HG03095 (cell line): ENCODE results near the gene DRAXIN.

ENCODE experiments used
- ATAC-seq: cut with Tn5 transposase; IDR thresholded peaks from one replicate; pipeline ENCODE4 v1.9.1; 2021; ENCODE audit warnings: moderate library complexity; ENCODE audit not compliant: unreplicated experiment

The DRAXIN gene

DNA sequence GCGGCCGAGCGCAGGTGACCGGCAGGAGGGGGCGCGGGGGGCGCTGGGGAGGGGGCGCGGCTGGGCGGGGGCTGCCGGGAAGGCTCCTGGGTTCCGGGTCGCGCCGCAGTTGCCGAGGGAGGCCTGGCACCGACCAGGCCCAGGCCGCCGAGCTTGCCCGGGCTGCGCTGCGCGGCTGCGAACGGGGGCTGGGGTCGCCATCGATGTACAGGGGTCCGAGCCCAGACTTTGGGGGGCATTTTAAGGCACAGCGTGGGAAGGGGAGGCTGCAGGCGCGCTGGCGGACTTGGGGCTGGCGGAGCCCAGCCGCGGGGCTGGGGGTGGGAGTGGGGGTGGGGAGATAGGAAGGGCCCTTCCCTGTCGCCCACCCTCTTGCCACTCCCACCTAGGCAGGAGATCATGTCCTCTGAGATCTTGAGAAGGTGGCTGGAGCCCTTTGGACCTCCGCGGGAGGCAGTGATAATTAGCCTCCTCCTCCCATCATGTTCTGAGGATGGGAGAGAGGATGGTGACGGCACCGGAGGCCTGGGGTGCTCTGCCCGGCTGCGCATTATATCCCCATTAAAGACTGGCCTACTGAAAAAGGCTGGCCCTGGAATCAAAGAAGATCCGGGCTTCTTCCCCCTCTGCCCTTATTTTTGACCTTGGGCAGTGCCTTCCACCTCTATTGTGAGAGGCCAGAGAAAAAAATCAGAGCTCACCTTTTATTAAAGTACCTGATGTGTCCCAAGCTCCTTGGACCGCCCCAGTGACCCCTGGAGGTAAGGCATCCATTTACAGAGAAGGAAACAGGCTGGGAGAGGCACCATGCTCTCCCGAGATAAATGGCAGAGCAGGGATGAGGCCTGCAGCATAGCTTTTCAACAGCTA is 36.3 kb upstream of the DRAXIN start:
- ATAC-seq, result no peak

DNA sequence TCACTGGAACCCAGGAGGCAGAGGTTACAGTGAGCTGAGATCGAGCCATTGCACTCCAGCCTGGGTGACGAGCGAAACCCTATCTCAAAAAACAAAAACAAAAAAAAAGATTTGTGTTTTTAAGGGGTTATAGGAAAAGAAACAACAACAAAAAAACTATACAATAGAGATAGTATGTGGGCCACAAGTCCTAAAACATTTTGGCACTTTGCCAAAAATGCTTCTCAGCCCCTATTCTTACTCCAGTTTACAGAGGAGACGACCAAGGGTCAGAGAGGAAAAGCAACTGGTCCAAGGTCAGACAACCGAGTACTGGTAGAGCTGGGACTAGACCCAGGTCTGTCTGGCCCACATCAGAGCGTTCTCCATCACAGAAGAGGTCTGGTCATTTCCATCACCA is 33.9 kb upstream of the DRAXIN start:
- ATAC-seq, result no peak

DNA sequence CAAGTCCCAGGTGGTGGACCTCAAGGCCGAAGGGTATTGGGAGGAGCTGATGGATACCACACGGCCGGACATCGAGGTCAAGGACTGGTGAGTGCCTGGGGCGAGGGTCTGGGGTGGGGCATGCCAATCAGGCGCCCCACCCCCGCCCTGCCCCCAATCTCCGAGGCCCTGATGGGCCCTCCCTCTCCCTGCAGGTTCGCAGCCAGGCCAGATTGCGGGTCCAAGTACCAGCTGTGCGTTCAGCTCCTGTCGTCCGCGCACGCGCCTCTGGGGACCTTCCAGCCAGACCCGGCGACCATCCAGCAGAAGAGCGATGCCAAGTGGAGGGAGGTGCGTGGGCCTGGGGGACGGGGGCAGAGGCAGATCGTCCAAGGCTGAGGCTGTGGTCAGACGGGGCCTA is 33.0 kb upstream of the DRAXIN start:
- ATAC-seq, result no peak

DNA sequence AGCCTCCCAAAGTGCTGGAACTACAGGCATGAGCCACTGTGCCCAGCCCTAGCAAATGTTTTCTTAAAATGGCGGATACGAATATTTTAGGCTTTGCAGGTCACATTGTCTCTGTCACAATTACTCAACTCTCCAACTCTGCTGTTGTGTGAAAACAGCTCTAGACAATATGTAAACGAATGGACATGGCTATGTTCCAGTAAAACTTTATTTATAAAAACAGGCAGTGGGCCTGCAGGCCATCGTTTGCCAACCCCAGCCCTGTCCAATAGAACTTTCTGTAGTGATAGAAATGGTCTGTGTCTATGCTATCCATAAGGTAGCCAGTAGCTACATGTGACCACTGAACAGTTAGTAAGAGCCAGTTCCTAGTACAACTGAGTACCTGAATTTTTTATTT is 31.8 kb upstream of the DRAXIN start:
- no peak for ATAC-seq

DNA sequence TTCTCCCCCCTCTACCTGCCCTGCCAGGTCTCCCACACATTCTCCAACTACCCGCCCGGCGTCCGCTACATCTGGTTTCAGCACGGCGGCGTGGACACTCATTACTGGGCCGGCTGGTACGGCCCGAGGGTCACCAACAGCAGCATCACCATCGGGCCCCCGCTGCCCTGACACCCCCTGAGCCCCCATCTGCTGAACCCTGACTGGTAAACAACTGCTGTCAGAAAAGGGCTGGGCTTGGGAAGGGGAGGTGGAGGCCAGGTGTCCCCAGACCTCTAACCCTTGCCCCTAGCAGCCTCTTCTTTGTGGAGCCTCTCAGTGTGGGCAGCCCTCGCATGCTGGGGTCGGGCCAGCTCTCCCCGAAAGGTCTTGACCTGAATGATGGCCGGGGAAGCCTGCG is 30.4 kb upstream of the DRAXIN start:
- no peak for ATAC-seq

DNA sequence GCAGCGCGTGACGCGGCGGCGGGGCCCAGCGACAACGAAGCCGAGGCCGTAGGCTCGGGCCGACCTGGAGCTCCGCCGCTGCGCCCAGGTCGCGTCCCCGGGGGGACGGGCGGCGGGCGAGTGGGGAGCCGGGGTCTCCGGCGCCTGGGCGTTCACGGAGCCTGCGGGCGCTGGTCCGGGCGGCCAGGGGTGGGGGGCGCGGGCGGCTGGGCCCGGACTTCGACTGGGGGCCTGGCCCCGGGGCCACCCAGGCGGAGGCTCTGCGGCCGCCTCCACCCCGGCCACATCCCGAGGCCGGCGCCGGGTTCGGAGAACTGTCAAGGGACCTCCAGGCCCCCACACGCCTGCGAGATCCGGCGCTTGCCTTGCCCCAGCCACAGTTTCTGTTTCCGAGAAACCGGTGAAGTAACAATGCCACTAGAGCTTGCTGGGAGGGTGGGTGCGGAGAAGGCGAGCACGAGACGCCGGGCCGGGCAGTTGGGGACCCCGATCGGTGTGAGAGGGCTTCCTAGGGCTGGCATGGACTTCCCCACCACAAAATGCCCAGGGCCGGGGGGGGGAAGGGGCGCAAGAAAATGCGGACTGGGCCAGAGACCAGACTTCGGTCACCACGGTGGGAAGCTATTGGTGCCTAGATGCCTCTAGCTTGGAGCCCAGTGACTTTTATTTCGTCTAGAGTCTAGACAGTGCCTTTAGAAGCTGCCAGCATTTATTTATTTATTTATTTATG is 27.0 kb upstream of the DRAXIN start:
- ATAC-seq, result peak; percentile 36

DNA sequence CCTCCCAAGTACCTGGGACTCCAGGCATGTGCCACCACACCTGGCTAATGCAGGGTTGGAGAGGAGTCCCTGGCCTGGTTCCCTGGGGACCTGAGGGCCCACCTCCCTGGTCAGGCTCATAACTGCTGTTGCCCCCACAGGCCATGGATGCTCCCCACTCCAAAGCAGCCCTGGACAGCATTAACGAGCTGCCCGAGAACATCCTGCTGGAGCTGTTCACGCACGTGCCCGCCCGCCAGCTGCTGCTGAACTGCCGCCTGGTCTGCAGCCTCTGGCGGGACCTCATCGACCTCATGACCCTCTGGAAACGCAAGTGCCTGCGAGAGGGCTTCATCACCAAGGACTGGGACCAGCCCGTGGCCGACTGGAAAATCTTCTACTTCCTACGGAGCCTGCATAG is 23.0 kb upstream of the DRAXIN start:
- no peak for ATAC-seq

DNA sequence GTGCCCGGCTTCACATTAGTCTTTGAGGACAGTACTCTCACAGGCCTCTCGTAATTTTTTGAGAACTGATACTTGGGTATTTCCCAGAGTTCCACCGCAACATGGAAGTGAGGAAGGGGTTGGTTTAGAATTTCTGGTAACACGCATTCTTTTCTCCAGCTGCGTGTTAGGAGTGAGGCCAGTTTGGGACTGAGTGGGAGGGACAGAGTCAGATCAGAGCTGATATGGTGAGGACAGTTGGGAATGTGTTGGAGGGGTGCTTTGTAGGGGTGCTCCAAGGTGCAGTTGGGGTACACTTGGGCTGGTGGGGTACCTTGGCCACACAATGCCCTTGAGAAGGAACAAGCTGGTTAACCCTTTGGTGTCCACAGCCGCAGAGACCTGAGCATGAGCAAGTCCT is 20.8 kb upstream of the DRAXIN start:
- no peak for ATAC-seq

DNA sequence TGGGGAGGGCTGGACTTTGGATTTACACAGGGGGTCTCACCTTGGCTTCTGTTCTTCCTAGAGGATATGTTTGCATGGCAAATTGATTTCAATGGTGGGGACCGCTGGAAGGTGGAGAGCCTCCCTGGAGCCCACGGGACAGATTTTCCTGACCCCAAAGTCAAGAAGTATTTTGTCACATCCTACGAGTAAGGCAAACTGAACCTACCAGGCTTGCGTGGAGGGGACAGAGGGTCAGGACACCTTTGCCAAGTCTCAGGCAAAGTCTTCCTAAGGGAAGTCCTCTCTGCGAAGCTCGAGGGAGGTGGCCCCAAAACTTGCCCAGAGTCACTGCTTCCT is 20.3 kb upstream of the DRAXIN start:
- ATAC-seq, result no peak

DNA sequence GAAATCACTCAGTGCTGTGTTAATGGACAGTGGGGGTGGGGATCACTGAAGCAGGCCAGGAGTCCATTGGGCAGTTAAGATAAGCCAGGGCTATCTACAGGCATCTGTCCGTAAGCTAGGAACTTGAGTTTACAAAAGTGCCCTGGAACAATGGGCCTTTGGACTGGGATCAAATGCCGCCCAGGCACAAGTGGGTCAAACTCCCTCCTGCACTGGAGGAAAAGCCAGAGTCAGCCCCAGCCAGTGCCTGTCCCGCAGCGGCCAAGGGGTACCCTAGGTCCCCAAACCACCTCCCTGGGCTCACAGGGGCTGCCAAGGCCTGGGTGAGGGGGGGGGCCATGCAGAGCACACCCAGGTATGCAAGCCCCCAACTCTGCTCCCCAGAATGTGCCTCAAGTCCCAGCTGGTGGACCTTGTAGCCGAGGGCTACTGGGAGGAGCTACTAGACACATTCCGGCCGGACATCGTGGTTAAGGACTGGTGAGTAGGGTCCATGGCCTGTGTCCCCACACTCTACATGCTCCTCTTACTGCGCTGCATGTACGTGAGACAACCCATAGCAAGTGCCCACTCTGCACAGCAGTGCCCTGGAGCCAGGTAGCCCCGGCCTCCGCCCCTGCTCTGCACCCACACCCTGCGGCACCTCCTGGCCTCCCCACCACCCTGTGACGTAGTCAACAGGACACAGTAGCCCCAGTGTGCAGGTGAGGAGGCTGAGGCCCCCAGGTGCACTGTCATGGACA is 19.8 kb upstream of the DRAXIN start:
- ATAC-seq, result no peak

DNA sequence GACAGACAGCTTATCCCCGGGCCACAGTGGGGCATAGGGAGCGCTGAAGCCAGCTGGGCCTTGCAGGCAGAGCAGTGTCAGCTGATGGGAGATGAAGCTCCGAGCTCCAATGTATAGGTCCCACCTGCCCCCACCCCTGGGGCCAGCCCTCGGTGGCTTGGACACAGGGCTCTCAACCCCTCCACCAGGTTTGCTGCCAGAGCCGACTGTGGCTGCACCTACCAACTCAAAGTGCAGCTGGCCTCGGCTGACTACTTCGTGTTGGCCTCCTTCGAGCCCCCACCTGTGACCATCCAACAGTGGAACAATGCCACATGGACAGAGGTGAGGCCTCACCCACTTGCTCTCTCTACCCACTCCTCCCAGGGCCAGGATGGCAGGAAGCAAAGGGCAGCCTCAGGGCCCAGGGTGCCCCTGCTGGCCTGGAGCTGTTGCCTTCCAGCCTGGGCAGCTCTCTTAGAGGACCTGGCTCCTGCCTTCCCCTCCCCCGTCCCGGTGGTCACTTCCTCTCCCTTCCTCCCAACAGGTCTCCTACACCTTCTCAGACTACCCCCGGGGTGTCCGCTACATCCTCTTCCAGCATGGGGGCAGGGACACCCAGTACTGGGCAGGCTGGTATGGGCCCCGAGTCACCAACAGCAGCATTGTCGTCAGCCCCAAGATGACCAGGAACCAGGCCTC is 18.3 kb upstream of the DRAXIN start:
- ATAC-seq, result no peak

DNA sequence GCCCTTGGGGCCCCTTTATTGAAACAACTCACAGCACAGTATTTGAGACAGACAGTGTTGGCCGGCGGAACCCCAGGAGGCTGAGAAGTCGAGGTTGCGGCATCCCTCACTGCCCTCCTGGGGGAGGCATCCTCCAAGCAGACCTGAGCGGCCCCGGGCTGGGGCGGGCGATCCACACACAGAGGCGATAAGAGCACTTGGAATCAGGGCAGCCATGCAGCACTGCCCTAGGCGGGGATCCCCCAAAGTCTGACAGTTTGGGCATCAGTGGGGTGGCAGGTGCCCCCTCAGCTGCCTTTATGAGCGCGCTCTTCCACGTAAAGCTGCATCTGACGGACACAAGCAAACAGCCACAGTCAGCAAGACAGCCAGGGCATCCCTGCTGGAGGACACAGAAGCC is 17.0 kb upstream of the DRAXIN start:
- no peak for ATAC-seq

DNA sequence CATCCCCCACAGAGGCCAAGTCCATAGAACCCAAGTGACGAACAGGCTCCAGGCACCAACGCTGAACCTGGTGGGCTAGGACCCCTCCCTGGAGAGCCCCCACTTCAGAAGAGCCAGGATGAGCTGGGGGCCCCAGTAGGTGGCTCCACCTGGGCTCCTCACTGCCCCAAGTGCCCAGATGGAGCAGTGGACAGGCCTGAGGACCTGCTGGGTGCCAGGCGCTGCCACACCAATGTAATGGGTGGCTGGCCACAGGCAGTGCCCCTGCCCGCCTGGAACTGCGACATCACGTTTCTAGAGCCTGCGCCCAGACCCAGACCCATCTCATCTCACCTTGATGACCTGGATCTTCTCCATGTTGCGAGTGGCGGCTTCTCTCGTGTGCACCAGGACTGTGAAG is 16.2 kb upstream of the DRAXIN start:
- no peak for ATAC-seq

DNA sequence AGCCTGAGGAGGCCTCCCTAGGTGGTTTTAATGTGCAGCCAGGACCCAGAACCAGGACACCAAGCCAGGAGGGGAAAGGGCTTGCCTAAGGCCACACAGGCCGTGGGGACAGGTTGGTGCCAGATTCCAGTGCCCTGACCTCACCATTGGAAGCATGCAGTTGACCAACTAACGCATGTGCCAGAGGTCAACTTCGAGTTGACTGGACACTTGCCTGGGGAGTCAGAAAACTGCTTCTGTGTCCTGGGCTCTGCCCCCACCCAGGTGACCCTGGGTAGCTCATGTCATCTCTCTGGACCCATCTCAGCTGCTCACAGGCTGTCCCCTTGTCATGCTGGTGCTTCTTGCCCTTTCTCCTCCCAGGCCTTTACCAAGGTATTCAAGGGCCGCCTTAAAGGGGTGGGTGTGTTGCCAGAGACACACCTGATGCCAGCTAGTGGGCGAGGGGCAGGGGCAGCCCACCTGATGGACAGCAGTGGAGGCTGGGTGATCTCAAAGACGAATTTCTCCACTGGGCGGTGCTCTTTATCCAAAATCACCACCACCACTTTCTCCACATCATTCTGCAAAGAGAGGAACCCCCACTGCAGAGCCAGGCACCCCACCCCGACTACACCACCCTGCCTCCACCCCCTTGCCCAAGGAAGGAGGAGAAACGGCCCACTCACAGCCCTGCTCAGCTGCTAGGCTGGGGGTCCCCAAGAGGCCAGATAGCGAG is 15.0 kb upstream of the DRAXIN start:
- no peak for ATAC-seq

DNA sequence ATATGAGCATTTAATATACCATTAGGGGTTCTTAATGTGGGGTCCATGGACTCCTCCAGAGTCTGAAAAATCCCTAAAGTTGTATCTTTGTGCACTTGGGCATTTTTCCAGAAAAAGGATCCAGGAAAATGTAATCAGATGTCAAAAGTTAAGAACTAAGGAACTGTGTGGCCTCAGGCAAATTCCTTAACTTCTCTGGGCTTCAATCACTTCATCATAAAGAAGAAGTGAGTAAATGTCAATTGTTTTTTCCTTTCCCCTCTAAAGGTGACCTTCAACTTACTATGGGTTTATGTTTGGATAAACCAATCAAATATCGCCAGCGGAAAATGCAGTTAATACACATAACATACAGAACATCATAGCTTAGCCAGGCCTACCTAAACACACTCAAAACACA is 13.1 kb upstream of the DRAXIN start:
- no peak for ATAC-seq

DNA sequence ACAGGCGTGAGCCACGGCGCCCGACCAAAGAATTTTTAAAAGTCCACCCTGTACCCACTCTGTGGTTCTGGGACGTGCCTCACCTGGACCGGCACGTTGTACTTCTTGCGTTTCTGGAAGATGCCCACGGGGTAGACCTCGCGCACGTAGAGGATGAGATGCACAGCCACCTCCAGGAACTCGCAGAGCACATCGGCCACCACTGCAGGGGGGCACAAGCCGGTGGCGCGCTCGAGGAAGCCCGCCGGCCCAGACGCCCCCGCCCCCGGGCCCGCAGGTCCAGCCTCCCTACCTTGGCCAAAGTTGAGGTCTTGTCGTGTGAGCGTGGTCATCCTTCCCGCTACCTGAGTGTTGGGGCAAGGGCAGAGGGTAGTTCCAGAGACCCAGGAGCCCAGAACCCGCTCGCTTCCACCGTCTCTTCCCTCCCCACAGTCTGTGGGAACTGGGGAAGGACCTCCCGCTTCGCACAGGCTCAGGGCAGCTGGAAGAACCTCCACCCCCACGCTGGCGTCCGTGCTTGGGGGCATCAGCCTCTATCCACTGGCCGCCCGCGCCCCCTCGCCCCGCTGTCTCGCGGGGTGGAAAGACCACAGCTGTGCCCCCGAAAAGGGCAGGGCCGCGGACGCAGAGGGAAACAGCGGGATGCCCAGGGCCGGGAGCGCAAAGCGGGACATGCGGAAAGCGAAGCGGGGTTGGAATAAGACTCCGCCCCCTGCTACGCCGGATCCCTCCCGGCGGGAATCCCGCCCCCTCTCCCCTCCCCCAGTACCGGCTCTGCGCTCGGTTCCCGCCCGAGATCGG is 11.0 kb upstream of the DRAXIN start:
- peak; percentile 14 for ATAC-seq

DNA sequence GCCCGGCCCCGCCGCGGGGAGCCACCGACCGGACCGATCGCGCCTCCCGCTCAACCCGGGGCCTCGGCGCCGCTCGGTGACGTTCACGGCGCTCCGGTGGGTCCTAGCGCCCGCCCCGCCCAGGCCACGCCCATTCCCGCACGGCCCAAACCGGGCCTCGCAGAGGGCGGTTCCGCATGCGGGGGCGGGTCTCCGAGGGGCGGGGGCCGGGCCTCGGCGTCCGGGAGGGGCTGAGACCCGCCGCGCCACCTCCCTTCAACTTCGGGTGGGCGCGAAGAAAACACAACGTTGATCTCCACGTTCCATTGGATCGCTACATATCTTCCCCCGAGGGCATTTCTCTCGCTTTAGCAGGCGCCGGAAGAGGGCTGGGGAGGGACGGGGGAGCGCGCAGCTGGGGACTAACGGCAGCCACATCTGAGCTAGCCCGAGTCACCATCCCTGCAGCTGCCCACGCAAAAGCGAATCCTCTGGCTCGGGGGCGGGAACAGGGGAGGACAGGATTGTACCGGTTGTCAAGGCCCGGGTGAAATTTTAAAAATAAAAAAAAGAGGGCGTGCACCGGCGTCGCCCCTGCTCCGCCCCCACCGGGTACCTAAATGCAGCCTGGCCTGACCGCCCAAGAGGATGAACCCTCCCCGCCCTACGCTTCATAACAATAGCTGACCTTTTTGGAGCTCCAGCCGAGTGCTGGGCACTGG is 10.3 kb upstream of the DRAXIN start, which contains the start of gene MAD2L2:
Gene MAD2L2 (minus strand): TSS at position 78 of the 701 bp plus-strand sequence. CDS start 547 bp downstream, outside the sequence.
- peak; percentile 82 for ATAC-seq

DNA sequence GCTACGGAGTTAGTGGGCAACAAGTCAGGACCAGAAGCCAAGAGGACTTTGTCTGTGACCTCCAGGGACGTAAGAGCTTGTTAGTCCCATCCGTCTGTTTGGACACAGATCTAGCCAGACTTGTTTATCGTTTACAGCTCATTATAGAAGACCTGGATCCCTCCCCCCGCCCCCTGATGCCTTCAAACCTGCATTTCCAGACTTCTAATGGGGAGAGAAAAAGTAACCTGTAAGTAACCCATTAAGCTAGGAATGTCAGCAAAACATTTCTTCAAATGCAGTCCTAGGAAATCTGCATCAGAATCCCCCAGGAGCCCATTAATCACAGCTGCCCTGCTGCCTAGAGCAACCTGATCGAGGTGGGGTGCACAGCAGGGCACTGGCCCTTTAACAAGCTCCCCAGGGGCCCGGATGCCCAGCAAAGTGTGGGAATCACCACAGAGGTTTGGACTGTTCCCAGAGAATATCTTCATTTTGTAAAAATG is 9.2 kb upstream of the DRAXIN start:
- ATAC-seq, result no peak

DNA sequence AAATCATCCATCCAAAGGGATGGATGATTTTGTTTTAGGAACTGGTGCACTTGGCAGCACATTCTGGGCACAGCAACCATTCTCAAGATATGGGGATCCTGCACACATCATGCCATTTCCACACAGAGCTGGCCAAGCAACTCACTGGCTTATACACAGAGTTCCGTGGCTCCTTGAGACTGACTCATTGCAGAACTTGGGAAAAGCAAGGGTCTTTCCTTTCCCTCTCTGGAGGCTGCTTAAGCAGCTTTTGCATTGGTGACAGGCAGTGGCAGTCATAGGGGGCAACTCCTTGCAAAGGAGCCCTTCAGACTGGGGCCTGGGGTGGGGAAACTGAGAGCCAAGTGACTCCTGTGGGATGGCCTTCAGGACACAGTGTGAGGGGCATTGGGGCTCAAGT is 8.7 kb upstream of the DRAXIN start:
- no peak for ATAC-seq
